Endothelial cell of umbilical vein (primary cell): ENCODE results near the gene PHC2. TPM values are rescaled to one million over a fixed set of nuclear protein-coding genes. Genes with fewer than 3 reads are reported as not detected.

Experiments used
- BruUV-seq: library from RNA; stranded (reverse); fragments of 400-500 nt; replicated peaks from 2 replicates; lab custom pipeline; 2021; lab: Mats Ljungman, UMichigan
- CTCF ChIA-PET: fragments of 300-600, 350-600 bp; sonication (Branson Sonifier 250); formaldehyde crosslinking; loops from one replicate; lab custom pipeline; 2021; ENCODE audit warnings: antibody characterized with exemption, inconsistent platforms; lab: Charles Lee
- POLR2A ChIA-PET: fragments of 300-600, 350-600 bp; sonication (Branson Sonifier 250); formaldehyde crosslinking; loops from one replicate; lab custom pipeline; 2021; ENCODE audit warnings: antibody characterized with exemption, inconsistent platforms; lab: Charles Lee
- DNase-seq: peaks from one replicate; pipeline ENCODE4 v3.0.0-alpha.2; 2011; ENCODE audit warnings: low read depth, low spot score
- FAIRE-seq: peaks from 2 replicates; lab custom pipeline; 2011; peaks lifted over from hg19 to GRCh38; lab: Jason Lieb, UNC
- H2AFZ ChIP-seq: 2 replicates; pipeline ENCODE4 v1.6.0; 2012; ENCODE audit warnings: low read depth, low read length, control low read depth, inconsistent platforms
- H3K27ac ChIP-seq: 2 replicates; pipeline ENCODE4 v1.5.1; 2011; ENCODE audit warnings: low read depth, mild to moderate bottlenecking, control low read depth, low read length, moderate library complexity; ENCODE audit not compliant: insufficient read depth
- H3K27me3 ChIP-seq, 2 experiments: 2 replicates each; pipeline versions ENCODE4 v1.6.0 to v1.6.1; 2011; ENCODE audit warnings: low read length in 2 of 2, mixed read lengths in 1 of 2; ENCODE audit not compliant: control insufficient read depth in 2 of 2, insufficient read depth in 2 of 2
- H3K36me3 ChIP-seq, 2 experiments: 2 replicates in 1 of 2; 3 replicates in 1 of 2; pipeline ENCODE4 v1.5.1; 2011; ENCODE audit warnings: low read length in 2 of 2, mild to moderate bottlenecking in 1 of 2, moderate library complexity in 1 of 2; ENCODE audit not compliant: control insufficient read depth in 2 of 2, insufficient read depth in 2 of 2; ENCODE audit errors: extremely low read depth in 1 of 2
- H3K4me1 ChIP-seq: 3 replicates; pipeline ENCODE4 v1.5.1; 2011; ENCODE audit warnings: mild to moderate bottlenecking, low read length; ENCODE audit not compliant: control insufficient read depth, insufficient read depth; ENCODE audit errors: extremely low read depth
- H3K4me2 ChIP-seq: 2 replicates; pipeline ENCODE4 v1.6.1; 2011; ENCODE audit warnings: low read length, control low read depth, mixed read lengths; ENCODE audit not compliant: insufficient read depth
- H3K4me3 ChIP-seq, 3 experiments: fragments of 200-600 bp in 1 of 3; sonication (generic), shearing (Covaris generic) in 1 of 3; replicated peaks in 1 of 3; 2 replicates each; pipeline ENCODE4 v1.5.1; 2011 to 2016; ENCODE audit warnings: control low read depth in 3 of 3, low read length in 3 of 3, mild to moderate bottlenecking in 2 of 3, inconsistent platforms in 1 of 3, low read depth in 1 of 3, moderate library complexity in 1 of 3; ENCODE audit not compliant: insufficient read depth in 1 of 3
- H3K79me2 ChIP-seq: 2 replicates; pipeline ENCODE4 v1.6.0; 2012; ENCODE audit warnings: low read length, inconsistent platforms; ENCODE audit not compliant: control insufficient read depth, insufficient read depth
- H3K9ac ChIP-seq: replicated peaks from 2 replicates; pipeline ENCODE3; 2011; ENCODE audit warnings: low read length, control low read depth; ENCODE audit not compliant: insufficient read depth; ENCODE audit errors: extremely low read depth
- H3K9me1 ChIP-seq: replicated peaks from 3 replicates; pipeline ENCODE4 v1.6.0; 2011; ENCODE audit warnings: mild to moderate bottlenecking, low read length; ENCODE audit not compliant: control insufficient read depth, insufficient read depth; ENCODE audit errors: extremely low read depth
- H3K9me3 ChIP-seq: replicated peaks from 2 replicates; pipeline ENCODE4 v1.5.1; 2012; ENCODE audit warnings: low read length, inconsistent platforms; ENCODE audit not compliant: control insufficient read depth, insufficient read depth
- H4K20me1 ChIP-seq: replicated peaks from 2 replicates; pipeline ENCODE3; 2011; ENCODE audit warnings: mild to moderate bottlenecking, low read length; ENCODE audit not compliant: control insufficient read depth, insufficient read depth; ENCODE audit errors: extremely low read depth
- CTCF ChIP-seq, 2 donors: IDR thresholded peaks; 1 replicate in 1 of 2; 2 replicates in 1 of 2; pipeline ENCODE4 v1.5.1; 2011; ENCODE audit warnings: low read length in 2 of 2, mild to moderate bottlenecking in 2 of 2, moderate library complexity in 2 of 2, control low read depth in 1 of 2, inconsistent platforms in 1 of 2, low read depth in 1 of 2; ENCODE audit not compliant: insufficient read depth in 1 of 2; ENCODE audit errors: extremely low read depth in 1 of 2
- EZH2 ChIP-seq: IDR thresholded peaks from 2 replicates; pipeline ENCODE4 v1.6.1; 2012; ENCODE audit warnings: borderline replicate concordance, low read depth, mild to moderate bottlenecking, moderate library complexity, low read length, inconsistent platforms; ENCODE audit not compliant: severe bottlenecking
- FOS ChIP-seq: IDR thresholded peaks from 2 replicates; pipeline ENCODE4 v1.6.1; 2011; ENCODE audit warnings: mild to moderate bottlenecking, low read length, moderate library complexity, borderline replicate concordance; ENCODE audit not compliant: insufficient read depth
- GATA2 ChIP-seq: IDR thresholded peaks from 2 replicates; pipeline ENCODE4 v1.7.0; 2011; ENCODE audit warnings: low read depth, mild to moderate bottlenecking, moderate library complexity, mixed read lengths, low read length; ENCODE audit not compliant: insufficient read length, insufficient read depth
- JUN ChIP-seq: IDR thresholded peaks from 2 replicates; pipeline ENCODE4 v1.6.1; 2011; ENCODE audit warnings: borderline replicate concordance, low read depth; ENCODE audit not compliant: insufficient read length, insufficient read depth
- MAX ChIP-seq: IDR thresholded peaks from 2 replicates; pipeline ENCODE4 v1.6.1; 2011; ENCODE audit not compliant: insufficient read depth, insufficient read length
- MYC ChIP-seq: IDR thresholded peaks from one replicate; pipeline ENCODE4 v1.6.1; 2011; ENCODE audit warnings: mild to moderate bottlenecking, low read depth, low read length
- POLR2A ChIP-seq: IDR thresholded peaks from 2 replicates; pipeline ENCODE4 v1.6.1; 2012; ENCODE audit warnings: low read depth, mild to moderate bottlenecking, control low read depth, low read length
- POLR2AphosphoS5 ChIP-seq: IDR thresholded peaks from 2 replicates; pipeline ENCODE4 v1.6.1; 2012; ENCODE audit warnings: low read depth, mild to moderate bottlenecking, control low read depth, low read length, moderate library complexity; ENCODE audit not compliant: insufficient read depth
- dilution Hi-C: fragments of 300-500 bp; cut with MboI; formaldehyde crosslinking; loops from one replicate; pipeline ENCODE4 v1.15.0; 2019; ENCODE audit warnings: low sequenced_read_pairs; ENCODE audit not compliant: extremely low pct_ligation_motif_present
- intact Hi-C: fragments of 100-400 bp; cut with micrococcal nuclease; formaldehyde crosslinking; loops from one replicate; pipeline ENCODE4 v1.10.0; 2022
- polyA plus RNA-seq, 4 experiments: library from polyadenylated mRNA; depleted of rRNA in 3 of 4; stranded (reverse) in 3 of 4; unstranded in 1 of 4; fragments of >200 nt; gene quantifications; 2 replicates each; pipeline versions ENCODE4 v1.2.1 to v1.2.3, GENCODE V29; 2011 to 2012; ENCODE audit warnings: missing spikeins in 1 of 4
- total RNA-seq: library from RNA; stranded (reverse); gene quantifications from 2 replicates; pipeline ENCODE4 v1.2.3, GENCODE V29; 2021

PHC2 gene
- total and polyA plus RNA-seq, 2 donors (not counting 3 experiments of a cell fraction or from before 2014, with no cell fraction given): 65.6 to 79.0 TPM

DNA sequence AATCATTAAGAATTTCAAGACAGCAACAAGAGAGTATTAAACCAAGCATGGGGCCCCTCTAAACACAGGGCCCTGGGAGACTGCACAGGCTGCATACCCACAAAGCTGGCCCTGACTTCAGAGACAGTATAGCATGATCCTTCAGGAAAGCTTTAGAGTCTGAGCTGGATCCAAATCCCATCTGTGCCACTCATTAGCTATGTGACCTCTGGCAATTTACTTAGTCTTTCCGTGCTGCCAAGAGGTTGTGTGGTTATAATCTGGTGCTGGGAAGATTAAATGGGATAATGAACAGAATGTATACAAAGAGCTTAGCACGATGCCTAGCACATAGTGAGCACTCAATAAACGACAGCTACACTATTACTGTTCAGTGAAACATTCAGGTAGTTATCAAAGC lies 4.0 kb downstream of the PHC2 start:
- TF ChIP-seq JUN (no peak), POLR2AphosphoS5 (no peak), FOS (no peak), GATA2 (no peak), MAX (no peak), CTCF (IDR thresholded peaks at IDR 0.05; ENCODE audit: extremely low read depth in 1 of 2, insufficient read depth in 1 of 2, low read depth in 1 of 2, low read length in 2 of 2) (no peak), POLR2A (no peak), MYC (no peak), EZH2 (no peak)
- peaks cover 7% of the 10 kb centered on the region for H3K4me1 ChIP-seq
- DNase-seq: no peak
- H3K4me2 ChIP-seq: no peak overlapping the region
- H3K36me3 ChIP-seq: no peaks in the 10 kb centered on the region
- no peak overlapping the region for H3K9ac ChIP-seq
- no peaks in the 10 kb centered on the region for H3K27me3 ChIP-seq
- ChIA-PET CTCF (interaction anchor here (1.2 to 1.5 kb wide), 2 partner anchors 15 to 16 kb away, joined by 3 read pairs; no protein-coding TSS in a partner anchor), POLR2A (no interaction called here)
- H3K9me1 ChIP-seq: no peaks in the 10 kb centered on the region
- FAIRE-seq: no peak
- dilution Hi-C loops (no loop called here), intact Hi-C loops (no loop called here)
- no peaks in the 10 kb centered on the region for H3K9me3 ChIP-seq
- H3K79me2 ChIP-seq: no peaks in the 10 kb centered on the region
- H3K4me3 ChIP-seq: no peak overlapping the region
- no TSS peak for BruUV-seq
- H4K20me1 ChIP-seq: no peaks in the 10 kb centered on the region
- H3K27ac ChIP-seq: no peak overlapping the region
- H2AFZ ChIP-seq: no peak overlapping the region
